Activated CD4-positive, alpha-beta T cell treated with anti-CD3 and anti-CD28 coated beads, Interleukin-10, Interleukin-2, amounts not matched to agents 100 ng/mL and 50 ng/mL, durations not matched to agents 16 hours and 8 hours (primary cell): ENCODE results near the gene ARHGAP8.
A peak's percentile ranks its signal among the peaks of the same experiment; 100 is the strongest.
"Not testable (repeated sequence)": the region's sequence is repeated elsewhere in the genome, so short reads cannot be mapped to it uniquely, and the experiment has no call there.

Source experiments
- DNase-seq: peaks from one replicate; pipeline ENCODE4 v3.0.0-alpha.2; 2020

ARHGAP8 gene

DNA sequence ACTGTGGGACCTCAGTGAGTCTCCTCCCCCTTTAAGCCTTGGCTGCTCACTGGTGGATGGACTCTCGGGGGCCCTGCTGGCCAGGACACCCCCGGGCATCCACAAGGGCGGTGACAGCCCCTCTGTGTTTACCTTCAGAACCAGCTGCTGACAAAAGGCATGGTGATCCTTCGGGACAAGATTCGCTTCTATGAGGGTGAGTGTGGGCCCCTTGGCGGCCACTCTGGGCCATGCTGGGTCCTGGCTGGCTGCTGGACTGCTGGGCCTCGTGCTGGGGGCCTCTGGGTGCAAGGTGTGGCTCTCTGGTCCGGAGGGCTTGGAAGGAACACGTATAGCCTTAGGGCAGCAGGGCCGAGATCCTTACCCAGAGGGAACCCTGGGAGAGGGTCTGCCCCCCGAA lies 25.9 kb upstream of the ARHGAP8 start:
- no peak for DNase-seq

DNA sequence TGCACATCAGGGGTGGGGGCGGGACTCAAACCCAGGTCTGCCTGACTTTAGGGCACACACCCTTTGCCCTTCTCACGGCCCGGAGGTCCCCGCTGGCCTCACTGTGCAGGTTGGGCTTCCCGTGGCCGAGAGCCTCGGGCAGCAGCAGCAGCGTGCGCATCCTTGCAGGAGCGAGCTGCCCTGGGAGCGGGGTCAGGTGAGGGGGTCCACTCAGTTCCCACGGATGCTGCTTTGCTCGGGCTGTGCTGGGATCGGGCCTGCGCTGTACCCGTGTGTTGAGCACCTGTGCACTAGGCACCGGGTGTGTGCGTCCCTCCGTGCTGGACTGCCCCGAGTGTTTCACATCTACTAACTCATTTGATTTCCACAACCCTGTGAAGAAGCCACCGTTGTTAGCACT lies 25.2 kb upstream of the ARHGAP8 start:
- no peak for DNase-seq

DNA sequence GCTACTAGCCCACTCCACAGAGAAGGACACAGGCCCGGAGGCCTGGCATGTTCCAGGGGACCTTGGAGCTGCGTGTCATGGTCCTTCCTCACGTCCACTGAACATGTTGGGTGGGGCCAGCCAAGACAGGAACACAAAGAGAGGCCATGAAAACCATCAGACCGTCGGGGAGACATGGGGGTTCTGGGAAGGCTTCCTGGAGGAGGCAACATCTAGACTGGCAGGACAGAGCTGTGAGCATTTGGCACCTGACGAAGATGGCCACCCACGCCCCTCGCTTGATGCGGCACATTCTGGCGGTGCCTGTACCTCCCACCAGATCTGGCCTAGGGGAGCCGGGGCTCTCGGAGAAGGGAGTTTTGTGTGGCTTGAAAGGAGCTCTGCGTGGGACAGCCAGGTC lies 24.7 kb upstream of the ARHGAP8 start:
- no peak for DNase-seq

DNA sequence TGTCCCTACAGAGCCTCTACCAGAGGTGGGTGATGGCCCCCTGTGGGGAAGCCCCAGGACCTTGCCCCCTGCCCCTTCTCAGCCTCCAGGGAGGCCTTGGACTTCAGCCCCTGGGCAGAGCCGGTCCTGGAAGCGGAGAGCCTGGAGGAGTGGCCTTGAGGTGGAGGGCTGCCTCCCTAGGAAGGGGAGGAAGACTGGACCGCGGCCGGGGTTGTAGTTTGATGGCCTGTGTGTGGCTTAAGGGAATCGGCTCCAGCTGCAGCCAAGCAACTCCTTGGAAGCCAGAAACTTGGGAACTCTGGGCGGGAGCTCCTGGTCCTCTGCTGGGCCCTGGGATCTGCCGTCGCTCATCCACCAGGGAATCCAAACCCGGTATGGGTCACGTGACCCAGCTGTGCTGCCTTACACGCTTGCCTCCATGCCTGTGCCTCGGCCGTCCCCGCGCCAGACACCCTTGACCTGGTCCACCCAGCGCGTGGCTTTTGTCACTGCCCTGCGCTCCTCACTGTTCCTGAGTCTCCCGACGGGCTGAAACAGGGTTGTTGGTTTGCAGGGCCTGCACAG lies 23.5 kb upstream of the ARHGAP8 start:
- no peak for DNase-seq

DNA sequence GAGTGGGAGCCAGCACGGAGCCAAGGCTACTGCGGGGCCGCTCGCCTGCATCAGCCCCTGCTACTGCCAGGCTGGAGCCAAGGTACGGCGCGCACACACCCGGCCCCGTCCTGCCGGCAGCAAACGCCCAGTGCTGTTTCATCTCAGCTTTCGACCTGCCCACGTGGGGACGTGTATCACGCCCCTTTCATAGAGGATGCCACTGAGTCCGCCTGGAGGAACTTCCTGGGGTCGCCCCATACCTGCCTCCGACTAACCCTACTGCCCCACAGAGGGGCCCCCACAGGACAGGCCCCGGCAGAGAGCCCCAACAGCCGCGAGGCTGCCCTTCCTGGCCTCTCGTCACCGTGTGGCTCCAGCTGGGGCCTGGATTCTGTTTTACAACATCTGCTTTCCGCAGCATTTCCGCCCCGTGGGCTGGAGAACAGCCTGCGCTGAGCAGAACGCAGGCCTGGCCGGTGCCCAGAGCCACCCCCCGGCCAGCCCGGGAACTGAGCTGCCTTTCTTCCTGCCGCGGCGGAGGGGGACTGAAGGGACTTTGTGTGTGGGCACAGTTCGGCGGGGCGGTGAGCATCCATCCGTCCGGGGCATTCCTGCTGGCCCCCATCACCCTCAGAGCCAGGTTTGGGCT lies 22.9 kb upstream of the ARHGAP8 start:
- DNase-seq = no peak

DNA sequence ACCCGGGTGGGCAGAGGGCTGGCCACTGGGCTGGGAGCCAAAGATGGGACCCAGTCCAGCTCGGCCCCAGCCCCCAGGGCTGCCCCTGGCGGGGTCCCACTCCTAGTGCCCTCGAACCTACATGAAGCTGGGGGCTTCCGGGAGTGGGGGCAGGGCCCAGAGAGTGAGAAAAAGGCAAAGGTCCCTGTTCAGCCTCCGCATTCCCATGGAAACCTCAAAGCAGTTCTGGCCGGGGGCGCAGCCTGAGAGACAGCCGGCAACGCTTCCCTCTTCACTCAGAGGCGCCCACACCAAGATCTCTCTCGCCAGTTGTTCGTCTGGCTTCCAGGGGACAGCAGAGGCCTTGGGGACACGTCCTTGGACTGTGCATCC lies 22.4 kb upstream of the ARHGAP8 start:
- no peak for DNase-seq

DNA sequence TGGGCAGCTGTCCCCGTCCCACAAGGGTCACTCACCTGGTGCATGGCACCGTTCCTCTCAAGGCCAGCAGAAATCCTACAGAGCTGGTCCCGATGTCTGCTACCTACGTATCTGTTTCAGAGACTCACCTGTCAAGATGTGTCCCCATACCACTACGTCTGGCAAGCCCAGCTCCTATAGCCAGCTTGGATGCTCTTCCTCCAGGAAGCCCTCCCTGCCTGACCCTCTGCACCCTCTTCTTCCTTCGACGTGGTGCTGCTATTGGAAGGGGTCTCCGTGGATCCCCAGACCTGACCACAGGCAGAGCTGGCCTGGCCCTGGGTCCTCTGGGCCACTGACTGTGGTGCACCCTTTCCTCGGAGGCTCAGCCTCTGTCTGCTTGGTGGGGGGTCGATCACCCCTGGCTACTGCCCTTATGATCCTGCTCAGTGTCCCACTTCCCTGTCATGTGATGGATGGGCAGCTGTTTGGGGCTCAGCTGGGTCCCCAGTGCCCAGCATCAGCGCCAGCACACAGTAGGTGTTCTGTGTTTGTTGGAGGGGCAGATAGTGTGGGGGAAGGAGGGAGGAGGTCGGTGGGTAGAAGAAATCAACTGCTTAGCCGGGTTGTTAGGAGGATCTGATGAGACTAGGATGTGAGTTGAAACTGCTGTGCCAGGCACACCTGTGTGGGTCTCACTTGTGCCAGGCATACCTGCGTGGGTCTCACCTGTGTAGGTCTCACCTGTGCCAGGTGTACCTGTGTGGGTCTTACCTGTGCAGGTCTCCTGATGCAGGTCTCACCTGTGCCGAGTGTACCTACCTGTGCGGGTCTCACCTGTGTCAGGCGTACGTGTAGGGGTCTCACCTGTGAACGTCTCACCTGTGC lies 21.7 kb upstream of the ARHGAP8 start:
- DNase-seq = no peak

DNA sequence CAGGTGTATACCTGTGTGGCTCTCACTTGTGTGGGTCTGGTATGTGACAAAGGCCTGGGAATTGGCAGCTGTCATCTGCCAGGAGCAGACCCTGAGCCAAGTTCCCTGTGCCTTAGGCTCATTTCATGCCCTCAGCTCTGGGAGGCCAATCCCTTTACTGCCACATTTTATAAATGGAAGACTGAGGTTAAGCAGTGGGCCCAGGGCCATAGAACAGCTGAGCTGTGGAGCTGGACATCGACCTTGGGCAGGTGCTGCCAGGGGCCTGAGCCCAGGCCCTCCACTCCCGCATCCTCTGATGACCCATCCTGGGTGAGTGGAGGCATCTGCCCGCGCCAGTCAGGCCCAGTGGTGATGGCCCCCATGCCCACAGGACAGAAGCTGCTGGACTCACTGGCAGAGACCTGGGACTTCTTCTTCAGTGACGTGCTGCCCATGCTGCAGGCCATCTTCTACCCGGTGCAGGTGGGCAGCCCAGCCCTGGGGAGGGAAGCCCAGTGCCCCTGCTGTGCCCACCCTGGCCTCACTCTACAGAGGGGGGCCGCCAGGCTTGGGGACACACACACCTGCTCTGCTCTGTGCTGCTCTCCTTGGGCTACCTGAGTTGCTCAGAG lies 20.9 kb upstream of the ARHGAP8 start:
- no peak for DNase-seq

DNA sequence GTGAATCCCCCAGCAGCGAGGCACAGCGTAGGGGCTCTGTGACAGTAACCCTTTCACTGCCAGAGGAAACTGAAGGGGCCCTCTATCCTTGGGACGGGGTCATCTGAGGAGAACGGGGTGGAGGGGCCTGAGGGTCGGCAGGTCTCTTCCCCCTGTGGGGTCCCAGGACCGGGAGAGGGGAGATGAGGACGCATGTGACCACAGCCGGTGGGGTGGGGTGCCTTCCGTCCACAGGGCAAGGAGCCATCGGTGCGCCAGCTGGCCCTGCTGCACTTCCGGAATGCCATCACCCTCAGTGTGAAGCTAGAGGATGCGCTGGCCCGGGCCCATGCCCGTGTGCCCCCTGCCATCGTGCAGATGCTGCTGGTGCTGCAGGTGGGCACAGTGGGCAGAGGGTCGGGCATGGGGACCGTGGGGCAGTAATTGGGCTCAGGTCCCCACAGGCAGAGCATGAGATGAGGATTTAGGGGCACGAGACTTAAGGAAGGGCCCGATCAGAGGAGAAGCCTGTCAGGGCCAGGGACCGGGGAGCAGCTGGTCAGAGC lies 20.3 kb upstream of the ARHGAP8 start:
- no peak for DNase-seq

DNA sequence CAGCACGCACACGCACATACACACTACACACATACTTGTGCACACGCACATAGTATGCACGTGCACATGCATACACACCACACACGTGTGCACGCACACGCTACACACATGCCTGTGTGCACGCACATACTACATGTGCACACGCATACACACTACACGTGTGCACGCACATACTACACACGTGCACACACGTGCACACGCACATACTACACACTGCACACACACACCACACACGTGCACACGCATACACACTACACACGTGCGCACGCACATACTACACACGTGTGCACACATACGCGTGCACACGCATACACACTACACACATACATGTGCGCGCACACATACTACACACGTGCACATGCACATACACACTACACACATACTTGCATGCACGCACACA lies 19.7 kb upstream of the ARHGAP8 start:
- no peak for DNase-seq

DNA sequence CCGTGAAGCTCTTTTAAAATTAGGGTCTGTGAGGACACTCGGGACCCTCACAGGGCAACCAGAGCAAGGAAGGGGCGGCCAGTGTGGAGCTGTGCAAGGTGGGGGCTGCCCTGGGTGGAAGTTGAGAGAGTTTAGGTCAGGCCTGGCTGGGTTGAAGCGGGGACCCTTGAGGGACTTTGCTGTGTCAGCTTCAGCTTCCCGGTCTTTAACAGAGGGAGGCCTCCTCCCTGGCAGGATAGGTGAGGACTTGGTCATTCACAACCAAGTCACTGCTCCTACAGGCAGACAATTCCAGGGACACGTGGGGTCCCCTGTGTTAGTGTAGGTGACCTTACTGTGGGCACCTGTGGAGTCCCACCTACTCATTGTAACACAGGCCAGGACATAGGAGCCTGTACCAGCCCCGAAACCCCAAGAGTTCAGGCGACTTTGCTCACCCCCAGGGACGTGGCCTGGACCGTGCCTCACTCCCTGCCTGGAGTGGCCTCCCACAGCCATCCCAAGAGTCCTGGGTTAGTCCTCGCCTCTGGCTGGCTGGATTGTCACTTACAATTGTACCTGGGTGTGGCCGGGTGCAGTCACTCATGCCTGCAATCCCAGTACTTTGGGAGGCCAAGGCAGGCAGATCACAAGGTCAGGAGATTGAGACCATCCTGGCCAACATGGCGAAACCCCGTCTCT lies 18.8 kb upstream of the ARHGAP8 start:
- DNase-seq = no peak

DNA sequence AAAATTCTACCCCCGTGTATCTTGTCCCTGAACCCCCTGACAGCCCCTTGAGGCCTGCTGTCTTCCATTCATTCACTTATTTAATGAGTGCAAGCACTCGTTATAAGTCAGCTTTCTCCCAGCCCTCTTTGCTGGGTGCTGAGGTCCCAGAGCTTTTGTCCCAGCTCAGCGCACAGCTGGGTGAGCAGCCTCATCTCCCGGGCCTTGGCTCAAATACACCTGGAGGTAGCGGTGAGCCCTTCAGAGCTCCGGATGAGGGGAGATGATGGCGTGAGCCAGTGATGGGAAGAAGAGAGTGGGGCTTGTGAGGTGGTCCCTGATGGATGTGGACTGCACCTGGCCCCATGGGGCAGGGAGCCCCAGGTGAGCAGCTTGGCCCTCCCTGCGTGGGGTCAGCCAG lies 18.1 kb upstream of the ARHGAP8 start:
- no peak for DNase-seq

DNA sequence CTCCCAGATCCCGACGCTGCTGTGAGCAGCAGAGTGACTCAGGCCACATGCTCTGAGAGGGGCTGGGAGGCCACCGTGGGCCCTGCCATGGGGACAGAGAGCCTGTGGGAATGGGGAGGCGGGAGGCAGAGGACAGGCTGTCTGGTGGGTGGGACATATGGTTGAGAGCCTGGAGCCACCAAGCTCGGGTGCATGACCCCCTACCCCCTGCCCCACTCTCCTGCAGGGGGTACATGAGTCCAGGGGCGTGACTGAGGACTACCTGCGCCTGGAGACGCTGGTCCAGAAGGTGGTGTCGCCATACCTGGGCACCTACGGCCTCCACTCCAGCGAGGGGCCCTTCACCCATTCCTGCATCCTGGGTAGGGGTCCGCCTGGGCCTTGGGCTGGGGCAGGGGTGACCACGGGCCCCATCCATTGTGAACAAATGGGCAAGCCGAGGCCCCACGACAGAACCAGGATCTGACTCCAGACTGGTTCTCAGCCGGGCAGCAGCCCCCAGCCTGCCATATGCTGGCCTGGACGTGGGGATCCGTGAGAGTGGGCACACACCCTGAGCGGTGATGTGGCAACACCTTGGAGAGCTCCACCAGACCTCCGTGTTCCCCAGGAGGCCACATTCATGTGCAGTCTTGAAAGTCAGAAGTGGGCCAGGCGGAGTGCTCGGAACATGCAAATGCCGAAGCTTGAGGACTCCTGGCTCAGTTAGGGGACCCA lies 17.4 kb upstream of the ARHGAP8 start:
- DNase-seq = no peak

DNA sequence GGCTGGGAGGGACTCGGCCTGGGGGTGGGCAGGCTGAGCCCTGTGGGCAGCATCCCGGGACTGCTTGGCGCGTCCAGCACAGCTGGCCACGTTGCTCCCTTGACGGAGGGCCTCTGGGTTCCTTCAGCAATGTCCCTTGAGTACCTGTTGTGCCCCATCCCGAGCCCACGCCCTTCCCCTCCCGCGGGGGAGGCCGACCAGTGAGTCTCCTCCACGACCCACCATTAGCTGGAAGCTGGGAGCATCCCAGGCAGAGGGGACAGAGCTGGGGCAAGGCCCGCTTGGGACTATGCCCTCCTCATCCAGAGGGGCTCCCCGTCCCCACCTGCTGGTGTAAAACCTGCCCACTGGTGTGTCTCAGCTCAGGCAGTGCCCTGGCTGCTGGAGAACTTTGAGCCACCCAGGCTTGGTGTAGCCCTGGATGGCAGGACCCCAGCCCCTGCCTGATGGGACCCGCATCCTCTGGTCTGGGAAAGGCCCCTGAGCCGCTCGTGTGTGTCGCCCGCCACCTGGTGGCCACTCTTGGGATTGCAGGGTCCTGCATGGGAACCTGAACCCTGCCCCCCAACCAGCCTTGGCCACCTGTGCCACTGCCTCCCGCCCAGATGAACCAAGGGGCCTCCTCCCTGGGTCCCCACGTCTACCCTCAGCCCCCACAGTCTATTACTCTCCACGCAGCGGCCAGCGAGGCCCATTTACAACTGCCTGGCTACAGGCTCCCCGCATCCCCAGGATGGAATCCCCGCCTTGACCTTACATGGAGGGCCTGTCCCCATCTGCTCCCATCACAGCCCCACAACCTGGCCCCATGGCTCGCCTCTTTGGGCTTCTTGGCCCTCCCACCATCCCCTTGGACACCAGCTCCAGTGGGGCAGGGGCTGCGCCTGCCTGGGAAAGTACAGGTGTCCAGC lies 16.6 kb upstream of the ARHGAP8 start:
- peak; percentile 81 for DNase-seq

DNA sequence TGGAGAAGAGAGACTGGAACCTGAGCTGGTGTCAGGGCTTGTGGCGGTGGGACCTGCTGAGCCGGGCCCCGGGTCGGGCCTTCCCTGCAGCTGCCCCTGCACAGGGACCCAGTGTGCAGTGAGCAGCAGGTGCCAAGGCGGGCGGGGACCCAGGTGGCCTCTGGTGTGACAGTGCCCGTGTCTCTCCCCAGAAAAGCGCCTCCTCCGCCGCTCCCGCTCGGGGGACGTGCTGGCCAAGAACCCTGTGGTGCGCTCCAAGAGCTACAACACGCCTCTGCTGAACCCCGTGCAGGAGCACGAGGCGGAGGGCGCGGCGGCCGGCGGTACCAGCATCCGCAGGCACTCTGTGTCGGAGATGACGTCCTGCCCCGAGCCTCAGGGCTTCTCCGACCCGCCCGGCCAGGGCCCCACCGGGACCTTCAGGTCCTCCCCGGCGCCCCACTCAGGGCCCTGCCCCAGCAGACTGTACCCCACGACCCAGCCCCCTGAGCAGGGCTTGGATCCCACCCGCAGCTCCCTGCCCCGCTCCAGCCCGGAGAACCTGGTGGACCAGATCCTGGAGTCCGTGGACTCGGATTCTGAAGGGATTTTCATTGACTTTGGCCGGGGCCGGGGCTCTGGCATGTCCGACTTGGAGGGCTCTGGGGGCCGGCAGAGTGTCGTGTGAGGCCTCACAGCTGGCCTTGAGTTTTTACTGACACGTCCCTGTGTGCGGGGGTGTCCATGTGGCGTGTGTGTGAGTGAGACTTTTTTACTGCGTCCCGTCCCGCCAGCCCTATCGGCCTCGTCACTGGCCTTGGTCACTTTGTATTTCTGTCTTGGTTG lies 15.6 kb upstream of the ARHGAP8 start:
- no peak for DNase-seq

DNA sequence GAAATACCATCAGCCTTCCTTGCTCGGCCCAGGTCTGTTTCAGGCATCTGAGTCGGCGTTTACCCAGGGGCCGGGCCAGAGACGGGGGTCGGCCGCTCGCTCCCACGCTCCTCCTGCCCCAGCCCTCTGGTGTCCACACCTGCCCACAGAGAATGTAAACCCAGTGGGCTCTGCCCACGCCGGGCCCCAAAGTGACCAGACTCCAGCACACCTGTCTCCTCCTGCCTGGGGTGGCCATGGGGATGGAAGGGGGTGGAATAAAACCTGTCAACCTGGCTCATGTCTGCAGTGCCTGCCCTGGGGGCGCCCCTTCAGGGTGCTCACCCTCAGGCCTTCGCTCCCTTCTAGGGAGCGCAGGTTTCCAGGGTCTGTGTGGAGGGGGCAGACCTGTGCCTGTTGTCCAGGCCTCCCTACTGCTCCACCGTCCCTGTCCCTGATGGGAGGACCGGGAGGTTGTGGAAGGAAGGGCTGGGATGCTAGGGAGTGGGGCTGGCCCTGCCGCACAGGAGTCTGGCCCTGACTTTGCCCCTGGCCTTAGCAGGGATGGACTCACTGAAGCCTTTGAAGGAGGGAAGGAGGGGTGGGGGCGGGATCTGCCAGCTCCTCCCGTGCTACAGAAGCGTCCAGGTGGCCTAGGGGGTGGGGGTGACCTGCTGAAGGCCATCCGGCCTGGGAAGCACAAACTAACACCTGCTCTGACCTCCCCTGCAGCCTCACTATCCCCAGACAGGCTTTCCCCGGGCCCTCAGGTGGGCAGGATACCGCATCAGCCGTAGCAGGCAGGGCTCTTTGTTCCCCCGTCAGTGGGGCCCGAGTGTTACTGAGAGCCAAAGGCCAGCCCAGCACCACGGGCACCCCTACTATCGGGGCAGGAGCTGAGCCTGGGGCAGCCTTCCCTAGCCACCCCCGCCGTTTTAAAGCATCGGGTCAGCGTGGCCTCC lies 14.7 kb upstream of the ARHGAP8 start:
- DNase-seq = no peak

DNA sequence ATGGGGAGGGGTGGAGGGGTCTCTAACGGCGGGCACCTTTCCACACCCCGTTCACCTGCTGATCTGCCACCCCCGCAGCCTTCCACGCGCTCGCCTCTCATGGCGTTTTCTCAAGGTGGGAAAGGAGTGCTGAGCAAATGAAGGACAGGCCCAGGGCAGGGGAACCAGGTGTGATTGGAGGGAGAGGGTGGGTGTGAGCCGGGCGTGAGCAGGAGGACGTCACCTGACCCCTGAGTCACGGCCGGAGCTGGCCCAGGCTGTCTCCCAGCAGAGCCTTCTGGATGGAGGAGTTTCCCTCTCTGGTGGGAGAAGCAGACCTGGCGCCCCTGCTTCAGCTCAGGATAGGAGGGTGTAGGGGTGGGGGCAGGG lies 14.0 kb upstream of the ARHGAP8 start:
- no peak for DNase-seq

DNA sequence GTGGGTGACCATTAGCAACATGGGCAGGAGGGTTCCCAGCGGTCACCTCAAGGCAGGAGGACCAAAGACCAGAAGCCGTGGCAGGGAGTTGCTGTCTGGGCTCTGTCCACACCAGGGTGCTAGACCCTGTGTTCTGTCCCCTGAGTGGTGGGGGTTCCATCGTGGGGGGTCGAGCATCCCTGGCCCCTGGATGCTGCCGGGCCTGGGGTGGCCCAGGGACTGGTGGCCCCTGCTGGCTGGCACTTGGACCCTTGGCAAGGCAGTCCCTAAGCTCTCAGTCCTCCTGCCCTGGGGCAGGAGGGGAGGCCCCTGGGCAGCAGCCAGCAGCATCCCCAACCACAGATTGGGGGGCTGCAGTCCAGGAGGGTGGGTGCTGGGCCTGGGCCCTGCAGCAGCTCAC lies 13.4 kb upstream of the ARHGAP8 start:
- no peak for DNase-seq

DNA sequence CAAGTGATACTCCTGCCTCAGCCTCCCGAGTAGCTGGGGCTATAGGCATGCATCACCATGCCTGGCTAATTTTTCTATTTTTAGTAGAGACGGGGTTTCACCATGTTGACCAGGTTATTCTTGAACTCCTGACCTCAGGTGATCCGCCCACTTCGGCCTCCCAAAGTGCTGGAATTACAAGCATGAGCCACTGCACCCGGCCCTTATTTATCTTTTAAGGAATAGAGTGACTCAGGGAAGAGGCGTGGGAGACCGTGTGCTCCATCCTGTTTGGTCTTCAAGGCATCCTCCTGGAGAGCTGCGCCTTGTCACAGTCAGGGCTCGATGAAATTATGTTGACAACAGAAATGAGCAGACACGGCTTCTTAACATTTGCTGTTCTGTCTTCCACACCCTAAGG lies 12.7 kb upstream of the ARHGAP8 start:
- not testable (repeated sequence) for DNase-seq
